ENCODE data around the gene SPARCL1.

The SPARCL1 gene

GRCh38 chr4:87547016-87547708 is 18.0 kb upstream of the SPARCL1 start:
- no peak for ATAC-seq
- TF ChIP-seq ZFP3 (CRISPR knock-in tag; IDR thresholded peaks at IDR 0.05) = no peak
- no peak for TF ChIP-seq OSR1 (CRISPR knock-in tag; IDR thresholded peaks at IDR 0.05)
- no peak for TF ChIP-seq ZNF565 (CRISPR knock-in tag; conservative IDR thresholded peaks at IDR 0.05; ENCODE audit: low read depth)
- TF ChIP-seq ISL1 (CRISPR knock-in tag; IDR thresholded peaks at IDR 0.05) = no peak
- no peak for TF ChIP-seq ESRRG (CRISPR knock-in tag; IDR thresholded peaks at IDR 0.05)
- TF ChIP-seq TOX (CRISPR knock-in tag; IDR thresholded peaks at IDR 0.05; ENCODE audit: borderline replicate concordance) = no peak
- no peak for TF ChIP-seq CREB5 (CRISPR knock-in tag; IDR thresholded peaks at IDR 0.05; ENCODE audit: low read depth)
- no peak for TF ChIP-seq BACH2 (CRISPR knock-in tag; IDR thresholded peaks at IDR 0.05; ENCODE audit: borderline replicate concordance)
- TF ChIP-seq, protein P1, sequence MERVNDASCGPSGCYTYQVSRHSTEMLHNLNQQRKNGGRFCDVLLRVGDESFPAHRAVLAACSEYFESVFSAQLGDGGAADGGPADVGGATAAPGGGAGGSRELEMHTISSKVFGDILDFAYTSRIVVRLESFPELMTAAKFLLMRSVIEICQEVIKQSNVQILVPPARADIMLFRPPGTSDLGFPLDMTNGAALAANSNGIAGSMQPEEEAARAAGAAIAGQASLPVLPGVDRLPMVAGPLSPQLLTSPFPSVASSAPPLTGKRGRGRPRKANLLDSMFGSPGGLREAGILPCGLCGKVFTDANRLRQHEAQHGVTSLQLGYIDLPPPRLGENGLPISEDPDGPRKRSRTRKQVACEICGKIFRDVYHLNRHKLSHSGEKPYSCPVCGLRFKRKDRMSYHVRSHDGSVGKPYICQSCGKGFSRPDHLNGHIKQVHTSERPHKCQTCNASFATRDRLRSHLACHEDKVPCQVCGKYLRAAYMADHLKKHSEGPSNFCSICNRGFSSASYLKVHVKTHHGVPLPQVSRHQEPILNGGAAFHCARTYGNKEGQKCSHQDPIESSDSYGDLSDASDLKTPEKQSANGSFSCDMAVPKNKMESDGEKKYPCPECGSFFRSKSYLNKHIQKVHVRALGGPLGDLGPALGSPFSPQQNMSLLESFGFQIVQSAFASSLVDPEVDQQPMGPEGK (CRISPR knock-in tag; IDR thresholded peaks at IDR 0.05; ENCODE audit: borderline replicate concordance) = no peak
- no peak for TF ChIP-seq ZC3H10 (CRISPR knock-in tag; IDR thresholded peaks at IDR 0.05)
- TF ChIP-seq RARB (CRISPR knock-in tag; IDR thresholded peaks at IDR 0.05) = no peak
- no peak for TF ChIP-seq SNAI2 (CRISPR knock-in tag; IDR thresholded peaks at IDR 0.05)
- TF ChIP-seq ZFP30 (CRISPR knock-in tag; IDR thresholded peaks at IDR 0.05) = no peak
- TF ChIP-seq, protein P2, sequence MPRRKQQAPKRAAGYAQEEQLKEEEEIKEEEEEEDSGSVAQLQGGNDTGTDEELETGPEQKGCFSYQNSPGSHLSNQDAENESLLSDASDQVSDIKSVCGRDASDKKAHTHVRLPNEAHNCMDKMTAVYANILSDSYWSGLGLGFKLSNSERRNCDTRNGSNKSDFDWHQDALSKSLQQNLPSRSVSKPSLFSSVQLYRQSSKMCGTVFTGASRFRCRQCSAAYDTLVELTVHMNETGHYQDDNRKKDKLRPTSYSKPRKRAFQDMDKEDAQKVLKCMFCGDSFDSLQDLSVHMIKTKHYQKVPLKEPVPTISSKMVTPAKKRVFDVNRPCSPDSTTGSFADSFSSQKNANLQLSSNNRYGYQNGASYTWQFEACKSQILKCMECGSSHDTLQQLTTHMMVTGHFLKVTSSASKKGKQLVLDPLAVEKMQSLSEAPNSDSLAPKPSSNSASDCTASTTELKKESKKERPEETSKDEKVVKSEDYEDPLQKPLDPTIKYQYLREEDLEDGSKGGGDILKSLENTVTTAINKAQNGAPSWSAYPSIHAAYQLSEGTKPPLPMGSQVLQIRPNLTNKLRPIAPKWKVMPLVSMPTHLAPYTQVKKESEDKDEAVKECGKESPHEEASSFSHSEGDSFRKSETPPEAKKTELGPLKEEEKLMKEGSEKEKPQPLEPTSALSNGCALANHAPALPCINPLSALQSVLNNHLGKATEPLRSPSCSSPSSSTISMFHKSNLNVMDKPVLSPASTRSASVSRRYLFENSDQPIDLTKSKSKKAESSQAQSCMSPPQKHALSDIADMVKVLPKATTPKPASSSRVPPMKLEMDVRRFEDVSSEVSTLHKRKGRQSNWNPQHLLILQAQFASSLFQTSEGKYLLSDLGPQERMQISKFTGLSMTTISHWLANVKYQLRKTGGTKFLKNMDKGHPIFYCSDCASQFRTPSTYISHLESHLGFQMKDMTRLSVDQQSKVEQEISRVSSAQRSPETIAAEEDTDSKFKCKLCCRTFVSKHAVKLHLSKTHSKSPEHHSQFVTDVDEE (CRISPR knock-in tag; IDR thresholded peaks at IDR 0.05) = no peak
- no peak for TF ChIP-seq ZNF8 (CRISPR knock-in tag; IDR thresholded peaks at IDR 0.05)
- TF ChIP-seq, protein P3, sequence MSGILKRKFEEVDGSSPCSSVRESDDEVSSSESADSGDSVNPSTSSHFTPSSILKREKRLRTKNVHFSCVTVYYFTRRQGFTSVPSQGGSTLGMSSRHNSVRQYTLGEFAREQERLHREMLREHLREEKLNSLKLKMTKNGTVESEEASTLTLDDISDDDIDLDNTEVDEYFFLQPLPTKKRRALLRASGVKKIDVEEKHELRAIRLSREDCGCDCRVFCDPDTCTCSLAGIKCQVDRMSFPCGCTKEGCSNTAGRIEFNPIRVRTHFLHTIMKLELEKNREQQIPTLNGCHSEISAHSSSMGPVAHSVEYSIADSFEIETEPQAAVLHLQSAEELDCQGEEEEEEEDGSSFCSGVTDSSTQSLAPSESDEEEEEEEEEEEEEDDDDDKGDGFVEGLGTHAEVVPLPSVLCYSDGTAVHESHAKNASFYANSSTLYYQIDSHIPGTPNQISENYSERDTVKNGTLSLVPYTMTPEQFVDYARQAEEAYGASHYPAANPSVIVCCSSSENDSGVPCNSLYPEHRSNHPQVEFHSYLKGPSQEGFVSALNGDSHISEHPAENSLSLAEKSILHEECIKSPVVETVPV (CRISPR knock-in tag; IDR thresholded peaks at IDR 0.05) = no peak
- TF ChIP-seq GLIS3 (CRISPR knock-in tag; IDR thresholded peaks at IDR 0.05) = no peak
- TF ChIP-seq ARNTL (CRISPR knock-in tag; IDR thresholded peaks at IDR 0.05; ENCODE audit: borderline replicate concordance, low read depth) = no peak
- no peak for TF ChIP-seq CSDC2 (CRISPR knock-in tag; IDR thresholded peaks at IDR 0.05)
- no peak for TF ChIP-seq PPARA (CRISPR knock-in tag; IDR thresholded peaks at IDR 0.05; ENCODE audit: borderline replicate concordance)

- TF ChIP-seq ARNTL (CRISPR knock-in tag; IDR thresholded peaks at IDR 0.05; ENCODE audit: borderline replicate concordance, low read depth) (no peak), ZNF8 (CRISPR knock-in tag; IDR thresholded peaks at IDR 0.05) (no peak), GLIS3 (CRISPR knock-in tag; IDR thresholded peaks at IDR 0.05) (no peak), TCF4 (CRISPR knock-in tag; IDR thresholded peaks at IDR 0.05; ENCODE audit: borderline replicate concordance) (no peak), ZNF70 (CRISPR knock-in tag; IDR thresholded peaks at IDR 0.05) (no peak), SNAI2 (CRISPR knock-in tag; IDR thresholded peaks at IDR 0.05) (no peak), ZFP3 (CRISPR knock-in tag; IDR thresholded peaks at IDR 0.05) (no peak), BACH2 (CRISPR knock-in tag; IDR thresholded peaks at IDR 0.05; ENCODE audit: borderline replicate concordance) (no peak)
- TF ChIP-seq, protein P1 (CRISPR knock-in tag; IDR thresholded peaks at IDR 0.05; ENCODE audit: borderline replicate concordance) = no peak
- TF ChIP-seq, protein P2 (CRISPR knock-in tag; IDR thresholded peaks at IDR 0.05) = no peak
- ATAC-seq = no peak
These were observed 15.9 kb upstream of the SPARCL1 start for GRCh38 chr4:87545052-87545451.

All from SK-N-SH treated with all-trans-retinoic acid at 6 μM for 48 hours (cell line).